Measurements from ENCODE around the gene RASL10A.
A peak's percentile ranks its signal among the peaks of the same experiment; 100 is the strongest.

RASL10A gene

DNA sequence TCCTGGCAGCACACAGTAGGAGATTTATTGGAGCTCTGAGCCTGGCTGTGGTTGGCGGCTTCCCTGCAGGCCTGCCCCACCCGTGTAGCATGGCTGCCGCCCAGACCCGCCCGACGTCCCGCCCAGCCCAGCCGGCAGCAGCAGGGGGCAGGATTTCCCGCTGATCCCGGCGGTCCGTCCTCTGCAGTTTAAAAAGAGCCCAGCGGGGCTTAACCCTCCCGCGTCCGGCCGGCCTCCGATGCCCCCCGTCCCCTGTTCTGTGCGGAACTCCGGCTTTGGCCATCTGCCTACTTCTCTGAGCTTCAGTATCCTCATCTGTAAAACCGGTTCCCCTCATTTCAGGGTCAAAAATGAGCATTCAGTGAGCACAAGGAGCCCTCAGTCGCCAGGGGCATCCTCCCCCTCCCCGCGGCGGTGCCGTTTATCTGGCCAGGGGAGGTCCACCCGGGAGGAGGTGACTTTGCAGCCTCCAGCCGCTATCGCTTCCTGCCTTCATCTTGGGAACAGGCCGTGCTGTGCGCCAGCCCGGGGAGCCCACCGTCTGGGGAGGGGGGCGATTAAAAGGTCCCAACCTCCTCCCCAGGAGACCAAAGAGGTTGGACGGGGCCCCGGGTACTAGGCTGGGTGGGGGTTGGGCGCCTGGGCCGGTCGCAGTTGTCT lies 9.2 kb downstream of the RASL10A start, which contains the start of gene GAS2L1:
TSS of gene GAS2L1 (plus strand) at position 476 of the 660 bp plus-strand sequence. CDS start 1,456 bp downstream, outside the sequence.
- DNase-seq (ENCODE audit: low spot score) = peak; percentile 77

DNA sequence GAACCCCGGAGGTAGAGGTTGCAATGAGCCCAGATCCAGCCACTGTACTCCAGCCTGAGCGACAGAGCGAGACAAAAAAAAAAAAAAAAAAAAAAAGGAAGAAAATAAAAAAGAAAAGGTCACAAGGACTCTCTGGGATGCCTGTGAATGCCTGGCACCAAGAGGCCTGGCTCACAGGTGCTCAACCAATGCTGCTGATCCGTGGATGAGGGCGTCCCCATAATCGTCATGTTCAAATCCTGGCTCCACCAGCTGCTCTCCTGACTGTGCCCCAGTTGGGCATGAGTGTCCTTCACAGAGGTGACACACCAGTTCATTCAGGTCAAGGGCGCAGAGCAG lies 9.7 kb downstream of the RASL10A start:
- DNase-seq (ENCODE audit: low spot score) = no peak

DNA sequence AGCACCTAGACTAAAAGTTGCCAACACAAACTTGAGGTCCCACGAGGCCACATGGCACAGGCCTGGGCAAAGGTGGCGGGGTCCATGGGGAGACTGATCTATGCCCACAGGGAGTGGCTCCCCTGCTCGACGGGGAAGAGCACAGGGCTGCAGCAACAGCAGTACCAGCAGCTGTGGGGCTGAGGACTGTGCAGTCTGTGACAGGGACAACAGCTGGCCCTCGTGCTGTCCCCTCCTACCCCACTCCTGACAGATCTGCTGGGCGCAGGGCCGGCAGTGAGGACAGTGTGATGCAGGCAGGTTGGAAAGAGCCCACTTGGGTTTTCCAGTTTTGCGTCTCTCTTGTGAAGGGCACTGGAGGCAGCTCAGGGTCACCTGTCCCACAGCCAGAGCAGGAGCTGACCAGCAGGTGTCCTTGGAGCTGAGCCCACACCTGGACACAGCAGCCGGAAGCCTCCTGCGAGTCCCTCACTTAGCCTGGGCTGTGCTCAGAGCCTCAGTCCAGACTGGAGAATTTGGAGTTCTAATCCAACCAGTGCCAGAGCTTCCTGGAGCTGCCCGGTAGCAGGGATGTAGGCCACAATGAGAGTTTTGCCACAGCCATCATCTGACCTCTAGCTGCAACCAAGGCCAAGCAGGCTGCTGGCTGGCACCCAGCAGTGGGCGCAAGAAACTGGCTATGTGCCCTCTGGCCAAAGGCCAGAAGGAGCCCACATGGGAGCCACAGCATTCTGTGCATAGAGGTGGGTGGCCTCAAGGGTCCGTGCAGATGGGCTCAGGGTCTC lies 12.6 kb downstream of the RASL10A start:
- no peak for DNase-seq (ENCODE audit: low spot score)

DNA sequence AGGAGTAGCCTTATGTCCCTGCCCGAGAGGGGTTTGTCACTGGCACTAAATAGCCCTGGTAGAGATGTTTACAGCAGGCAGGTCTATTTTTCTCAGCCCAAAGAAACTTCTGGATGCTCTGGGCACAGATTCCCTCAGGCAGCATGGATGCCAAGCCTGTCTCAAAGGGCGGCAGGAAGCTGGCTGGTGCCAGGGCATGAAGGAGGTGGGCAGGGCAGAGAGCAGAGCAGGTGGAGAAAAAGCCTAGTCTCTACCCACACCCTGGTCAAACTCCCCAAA lies 13.2 kb downstream of the RASL10A start:
- no peak for DNase-seq (ENCODE audit: low spot score)

DNA sequence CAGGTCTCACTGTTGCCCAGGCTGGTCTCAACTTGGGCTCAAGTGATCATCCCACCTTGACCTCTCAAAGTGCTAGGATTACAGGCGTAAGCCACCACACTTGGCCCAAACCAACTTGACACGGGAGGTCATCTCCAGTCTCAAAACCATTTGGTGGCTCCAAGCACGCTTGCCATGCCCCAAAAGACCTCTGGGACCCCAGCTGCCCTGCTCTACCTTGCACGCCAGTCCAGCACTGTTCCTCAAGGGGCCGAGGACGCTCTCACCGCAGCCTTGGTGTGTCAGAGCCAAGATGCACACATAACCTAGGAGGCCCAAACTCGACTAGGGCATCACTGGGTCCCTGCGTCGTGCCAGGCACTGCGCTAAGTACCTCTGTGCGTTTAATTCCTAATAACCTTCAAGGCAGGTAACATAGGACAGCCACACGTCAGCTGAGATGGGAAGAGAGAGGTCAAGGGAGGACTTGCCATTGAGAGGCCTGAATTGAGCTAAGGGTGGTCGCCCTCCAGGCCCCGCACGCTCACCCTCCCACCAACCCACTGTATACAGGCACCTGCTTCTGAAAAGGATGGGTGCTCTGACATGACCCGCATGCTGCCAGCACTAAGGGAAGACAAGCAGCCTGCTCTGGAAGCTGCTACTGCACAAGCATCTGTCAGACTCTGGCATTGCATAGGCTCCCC lies 13.6 kb downstream of the RASL10A start:
- no peak for DNase-seq (ENCODE audit: low spot score)

DNA sequence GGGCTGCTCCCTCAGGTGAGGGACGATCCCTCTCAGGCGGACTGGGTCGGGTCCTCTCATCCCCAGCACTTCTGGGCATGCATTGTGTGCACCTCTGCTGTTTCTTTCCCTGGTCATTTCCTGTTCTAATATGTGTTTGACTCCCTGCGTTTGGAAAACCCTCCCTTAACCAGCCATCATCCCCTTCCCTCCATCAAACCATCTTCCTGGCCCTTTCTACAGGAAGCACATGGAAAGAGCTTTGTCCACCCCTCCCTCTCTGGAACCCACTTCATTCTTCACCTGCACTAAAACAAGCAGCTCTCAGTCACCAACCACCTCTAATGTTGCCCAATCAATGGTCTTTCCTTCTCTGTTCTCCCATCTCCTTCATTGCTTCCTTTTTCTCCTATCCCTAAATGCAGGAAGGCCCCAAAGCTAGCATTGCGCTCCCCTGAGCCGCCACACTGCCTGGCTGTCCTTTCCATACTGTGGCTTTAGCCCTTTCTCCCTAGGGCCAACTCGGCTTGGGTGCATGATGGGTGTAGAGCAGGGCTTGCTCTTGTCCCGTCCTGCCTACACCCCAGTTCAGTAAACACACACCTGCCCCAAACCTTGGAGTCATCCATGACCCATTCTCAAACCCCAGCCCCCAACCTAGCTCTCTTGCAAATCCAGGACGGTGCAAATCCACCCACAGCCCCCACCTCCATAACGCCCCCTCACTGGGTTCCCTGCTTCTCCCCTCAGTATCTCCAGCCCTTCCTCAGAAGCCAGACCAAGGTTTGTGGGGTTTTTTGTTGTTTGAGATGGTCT lies 14.5 kb downstream of the RASL10A start:
- no peak for DNase-seq (ENCODE audit: low spot score)

DNA sequence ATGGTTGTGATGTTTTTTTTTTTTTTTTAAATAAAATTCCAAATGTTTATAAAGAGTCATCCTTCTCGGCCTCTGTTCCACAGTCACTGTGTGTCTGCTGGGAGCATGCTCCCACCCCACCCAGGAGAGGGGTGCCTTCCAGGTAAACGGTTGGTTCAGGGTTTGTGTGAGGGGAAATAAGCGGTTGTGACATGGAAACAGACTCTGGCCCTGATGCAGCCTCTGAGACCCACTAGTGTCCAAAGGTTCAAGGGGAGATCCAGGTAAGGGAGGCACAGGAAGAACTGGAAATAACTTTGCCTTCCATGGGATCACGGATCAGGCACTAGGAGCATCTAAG lies 15.1 kb downstream of the RASL10A start:
- DNase-seq (ENCODE audit: low spot score) = no peak

DNA sequence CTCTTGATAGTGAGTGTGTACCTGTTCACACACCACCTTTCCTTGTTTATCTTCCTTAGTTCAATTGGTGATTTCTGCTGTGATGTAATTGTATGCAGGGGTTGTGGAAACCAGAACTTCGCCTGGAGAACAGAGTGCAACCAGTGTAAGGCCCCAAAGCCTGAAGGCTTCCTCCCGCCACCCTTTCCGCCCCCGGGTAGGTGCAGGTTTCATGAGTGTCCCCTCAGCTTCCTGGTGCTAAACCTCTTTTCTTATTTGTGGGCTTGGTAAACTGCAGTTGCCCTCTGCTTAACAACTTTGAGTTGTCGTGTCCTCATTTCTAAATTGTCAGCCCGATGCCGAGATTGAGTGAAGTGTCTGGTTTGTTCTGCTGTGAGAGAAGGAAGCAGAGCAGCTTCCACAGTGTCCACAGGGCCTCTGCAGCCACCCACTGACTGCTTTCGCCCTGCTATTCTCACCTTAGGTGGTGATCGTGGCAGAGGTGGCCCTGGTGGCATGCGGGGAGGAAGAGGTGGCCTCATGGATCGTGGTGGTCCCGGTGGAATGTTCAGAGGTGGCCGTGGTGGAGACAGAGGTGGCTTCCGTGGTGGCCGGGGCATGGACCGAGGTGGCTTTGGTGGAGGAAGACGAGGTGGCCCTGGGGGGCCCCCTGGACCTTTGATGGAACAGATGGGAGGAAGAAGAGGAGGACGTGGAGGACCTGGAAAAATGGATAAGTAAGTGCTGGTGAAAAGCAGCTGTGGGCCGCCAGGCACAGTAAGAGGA lies 16.2 kb downstream of the RASL10A start:
- no peak for DNase-seq (ENCODE audit: low spot score)

DNA sequence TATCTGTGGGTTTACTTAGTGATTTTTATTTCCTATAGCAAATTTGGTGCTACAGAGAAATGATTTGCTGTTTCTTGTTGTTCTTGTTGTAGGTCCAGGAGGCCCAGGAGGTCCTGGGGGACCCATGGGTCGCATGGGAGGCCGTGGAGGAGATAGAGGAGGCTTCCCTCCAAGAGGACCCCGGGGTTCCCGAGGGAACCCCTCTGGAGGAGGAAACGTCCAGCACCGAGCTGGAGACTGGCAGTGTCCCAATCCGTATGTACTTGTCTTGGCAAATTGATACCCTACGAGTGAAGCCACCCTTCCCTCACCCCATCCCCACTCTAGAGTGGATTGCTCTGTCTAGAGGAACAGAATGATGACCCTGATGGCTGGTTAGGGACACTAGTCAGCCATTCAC lies 16.9 kb downstream of the RASL10A start:
- DNase-seq (ENCODE audit: low spot score) = no peak

DNA sequence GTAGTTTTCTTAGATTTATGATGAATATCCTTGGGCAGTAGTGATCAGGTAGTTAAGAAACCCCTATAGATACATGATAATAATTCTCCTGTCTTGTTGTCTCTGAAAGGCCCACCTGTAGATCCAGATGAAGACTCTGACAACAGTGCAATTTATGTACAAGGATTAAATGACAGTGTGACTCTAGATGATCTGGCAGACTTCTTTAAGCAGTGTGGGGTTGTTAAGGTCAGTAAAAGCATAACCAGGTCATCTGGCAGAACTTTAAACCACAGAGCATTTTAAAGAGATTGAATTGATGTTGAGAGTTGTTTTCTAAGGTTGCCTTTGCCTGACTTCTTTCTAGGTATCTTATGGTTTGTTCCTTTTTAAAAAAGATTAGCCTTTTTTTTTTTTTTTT lies 23.1 kb downstream of the RASL10A start:
- DNase-seq (ENCODE audit: low spot score) = no peak

DNA sequence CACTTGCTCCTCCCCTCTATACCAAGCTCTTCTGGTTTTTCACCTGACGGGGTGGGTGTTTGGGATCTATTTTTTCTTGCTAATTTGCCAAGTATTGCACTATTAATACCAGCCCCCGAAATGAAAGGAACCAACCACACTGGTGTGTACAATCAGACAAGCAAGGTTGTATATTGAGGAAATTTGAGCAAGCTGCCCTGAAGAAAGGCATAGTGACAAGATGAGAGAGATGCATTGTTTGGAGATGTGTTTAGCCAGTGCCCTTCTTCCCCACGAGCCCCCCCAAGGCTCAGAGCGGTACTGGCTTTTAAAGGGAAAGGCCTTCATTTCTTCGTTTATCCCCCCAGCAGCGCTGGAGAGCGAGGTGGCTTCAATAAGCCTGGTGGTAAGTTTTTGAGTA lies 24.3 kb downstream of the RASL10A start:
- DNase-seq (ENCODE audit: low spot score) = no peak

DNA sequence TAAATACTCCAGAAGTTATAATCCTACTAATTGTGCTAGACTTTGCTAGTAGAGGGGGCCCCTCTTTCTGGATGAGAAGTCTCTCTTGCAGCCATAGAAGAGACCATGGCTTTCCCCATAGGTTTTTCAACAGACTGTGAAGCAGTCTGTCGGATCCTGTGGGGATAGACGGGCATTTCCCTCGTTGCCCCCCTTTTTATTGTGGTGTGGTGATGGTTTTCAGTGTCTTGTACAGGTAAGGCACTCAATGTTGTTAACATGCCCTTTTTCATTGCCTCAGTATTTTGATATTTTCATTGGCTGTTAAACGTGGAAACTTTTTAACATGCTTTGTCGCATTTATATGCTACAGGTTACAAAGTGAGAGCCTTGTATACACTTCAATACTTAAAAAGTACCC lies 25.4 kb downstream of the RASL10A start:
- no peak for DNase-seq (ENCODE audit: low spot score)

DNA sequence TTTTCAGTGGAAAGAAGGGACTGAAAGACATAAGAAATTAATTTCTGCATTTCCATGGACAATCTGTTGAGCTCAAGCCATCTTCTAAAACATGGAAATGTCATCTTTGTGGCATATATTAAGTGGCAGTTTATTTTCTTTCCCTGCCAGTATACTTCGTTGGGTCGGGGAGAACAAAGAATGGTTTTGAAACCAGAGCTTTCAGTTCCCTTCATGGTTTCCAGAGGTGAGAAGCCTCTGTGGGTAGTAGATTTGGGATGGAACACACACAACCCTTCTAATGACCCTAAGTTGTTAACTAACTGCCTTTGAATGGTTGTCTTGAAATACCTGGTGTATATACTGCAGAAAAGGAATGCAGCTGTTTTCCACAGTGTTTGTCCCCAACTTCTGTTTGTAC lies 26.7 kb downstream of the RASL10A start:
- no peak for DNase-seq (ENCODE audit: low spot score)

DNA sequence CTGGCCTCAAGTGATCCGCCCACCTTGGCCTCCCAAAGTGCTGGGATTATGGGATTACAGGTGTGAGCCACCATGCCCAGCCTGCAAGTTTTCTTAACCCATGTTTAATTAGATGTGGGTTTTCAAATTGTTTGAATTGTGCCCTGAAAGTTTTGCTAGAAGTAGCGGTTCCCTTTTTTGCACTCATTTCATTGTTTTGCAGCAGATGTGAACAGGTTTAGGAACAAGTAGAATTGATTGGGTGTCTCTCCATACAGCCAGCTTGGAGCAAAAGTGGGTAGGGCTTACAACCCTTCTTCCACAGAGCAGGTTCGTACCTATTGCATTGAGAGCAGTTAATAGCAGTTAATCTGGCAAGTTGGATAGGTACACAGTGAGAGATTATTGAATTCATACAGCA lies 31.3 kb downstream of the RASL10A start:
- DNase-seq (ENCODE audit: low spot score) = no peak

DNA sequence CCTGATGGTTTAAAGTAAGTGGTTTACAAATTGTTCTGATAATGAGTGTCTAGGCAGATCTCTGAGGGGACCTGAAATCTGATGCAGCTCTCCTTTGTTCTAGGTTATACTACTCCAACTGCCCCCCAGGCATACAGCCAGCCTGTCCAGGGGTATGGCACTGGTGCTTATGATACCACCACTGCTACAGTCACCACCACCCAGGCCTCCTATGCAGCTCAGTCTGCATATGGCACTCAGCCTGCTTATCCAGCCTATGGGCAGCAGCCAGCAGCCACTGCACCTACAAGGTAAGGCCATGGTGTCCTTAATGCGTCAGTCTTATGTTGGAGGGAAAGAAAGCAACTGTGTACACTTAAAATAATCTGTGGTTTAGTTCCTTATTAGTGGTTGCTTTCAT lies 37.6 kb downstream of the RASL10A start:
- no peak for DNase-seq (ENCODE audit: low spot score)

DNA sequence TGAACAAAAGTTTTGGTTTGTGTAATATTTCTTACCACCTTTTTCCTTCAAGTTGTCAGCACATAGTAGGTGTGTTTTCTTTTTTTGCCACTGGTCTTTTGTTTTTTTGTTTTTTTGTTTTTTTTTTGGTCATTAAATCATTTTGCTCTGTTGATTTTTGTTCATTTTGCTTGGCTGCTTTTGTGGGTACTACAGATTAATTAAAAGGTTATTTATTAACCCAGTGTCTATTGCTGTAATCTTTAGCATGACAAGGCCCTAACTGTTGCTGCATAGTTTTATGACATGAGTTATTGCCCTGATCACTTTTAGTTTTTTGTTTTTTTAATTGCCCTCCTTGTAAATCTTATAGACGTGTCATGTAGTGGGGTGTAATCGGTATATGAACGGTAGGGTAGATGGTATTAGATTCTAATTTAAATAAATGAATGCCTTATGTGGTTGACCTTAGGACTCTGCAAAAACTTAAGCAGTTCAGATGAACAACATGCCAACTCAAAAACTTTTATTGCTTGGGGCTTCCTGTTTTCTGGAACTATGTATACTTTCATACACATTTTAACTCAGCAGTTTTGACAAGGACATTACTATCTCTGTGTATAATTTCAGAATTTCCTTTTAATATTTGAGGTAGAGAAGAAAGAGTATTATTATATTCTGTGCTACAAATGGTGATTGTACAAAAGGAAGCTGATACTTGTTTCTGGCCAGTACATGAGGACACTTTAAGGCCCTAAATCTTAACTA lies 39.5 kb downstream of the RASL10A start:
- no peak for DNase-seq (ENCODE audit: low spot score)

DNA sequence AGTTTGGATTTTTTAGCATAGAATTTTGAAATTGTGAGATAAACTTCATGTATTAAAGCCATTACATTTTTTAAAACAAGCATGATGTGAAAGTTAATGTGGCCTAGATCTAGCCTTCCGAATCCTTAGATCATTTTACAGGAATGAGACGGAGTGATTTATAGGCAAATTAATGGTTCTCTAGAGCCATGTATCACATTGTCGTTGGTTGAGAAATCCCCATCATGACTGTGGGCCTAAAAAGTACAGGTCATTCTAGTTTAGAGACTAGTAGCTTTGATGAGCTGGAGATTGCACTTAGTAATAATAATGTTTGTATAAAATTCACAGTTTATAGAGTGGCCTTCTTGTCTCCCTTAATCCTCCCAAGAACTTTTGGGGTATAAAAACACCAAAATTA lies 40.3 kb downstream of the RASL10A start:
- DNase-seq (ENCODE audit: low spot score) = no peak

DNA sequence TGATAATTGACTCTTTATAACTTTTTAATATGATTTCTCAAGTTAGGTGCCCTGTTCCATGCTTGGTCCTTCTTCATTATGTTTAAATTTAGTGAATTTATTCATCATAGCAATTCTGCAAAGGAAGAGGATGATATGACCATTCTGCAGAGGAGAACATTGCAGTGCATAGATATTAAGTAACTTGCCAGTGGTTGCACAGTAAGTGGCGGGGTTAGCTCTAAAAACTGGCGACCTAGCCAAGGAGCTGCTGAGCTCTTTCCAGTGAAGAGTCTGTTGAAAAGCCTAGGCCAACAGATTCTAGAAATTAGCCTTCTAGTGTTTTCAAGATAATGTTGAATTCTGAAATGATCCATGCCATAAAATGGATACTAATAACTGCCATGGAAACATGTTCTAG lies 42.9 kb downstream of the RASL10A start:
- no peak for DNase-seq (ENCODE audit: low spot score)

DNA sequence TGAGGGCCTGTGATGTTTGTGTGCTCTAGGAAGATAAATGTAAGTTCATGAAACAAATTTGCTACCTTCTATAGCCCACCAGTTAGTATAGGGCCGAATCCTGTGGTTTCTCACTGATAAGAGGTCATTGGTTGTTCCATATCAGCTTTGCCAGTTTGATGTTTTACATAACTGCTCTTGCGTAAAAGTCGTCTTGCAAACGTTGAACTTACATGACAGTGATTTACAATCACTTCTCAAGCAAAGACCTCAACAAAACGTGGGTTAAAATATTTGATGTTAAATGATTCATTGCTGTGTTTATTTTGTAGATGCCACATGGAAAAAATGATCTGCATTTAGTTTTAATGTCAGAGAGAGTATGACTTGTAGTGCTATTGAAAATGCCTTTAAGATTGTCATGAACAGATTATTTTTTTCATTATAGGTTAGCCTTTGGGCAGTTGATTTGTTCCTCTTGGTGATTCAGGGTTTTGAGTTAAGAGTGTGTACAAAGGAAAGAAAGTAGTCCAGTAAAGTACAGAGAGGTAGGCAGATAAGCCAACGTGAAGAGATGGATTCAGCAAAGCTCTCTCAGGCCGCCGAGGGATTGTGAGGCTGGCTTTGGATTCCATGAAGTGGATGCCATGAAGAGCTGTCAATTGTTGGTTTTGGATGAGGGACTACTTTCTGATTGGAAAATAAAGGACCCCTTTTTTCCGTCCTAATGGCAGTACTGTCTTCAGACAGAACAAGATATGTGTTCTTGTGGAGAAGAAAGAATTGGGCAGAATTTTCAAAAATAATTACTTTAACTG lies 44.8 kb downstream of the RASL10A start:
- no peak for DNase-seq (ENCODE audit: low spot score)
